Mesenchymal stem cell (in vitro differentiated cells and primary cell): ENCODE results near the gene SUSD3.

Source experiments
- DNase-seq: peaks from one replicate; pipeline ENCODE4 v3.0.0-alpha.2; 2013
- H2AFZ ChIP-seq: one replicate; pipeline ENCODE4 v1.6.1; 2013; ENCODE audit warnings: low read depth, mild to moderate bottlenecking, control low read depth, inconsistent platforms, low read length, moderate library complexity
- H2AK5ac ChIP-seq: 2 replicates; pipeline ENCODE4 v1.6.1; 2013; ENCODE audit warnings: low read length, moderate library complexity, mild to moderate bottlenecking, inconsistent platforms; ENCODE audit not compliant: severe bottlenecking
- H2BK120ac ChIP-seq: one replicate; pipeline ENCODE4 v1.6.1; 2013; ENCODE audit warnings: low read depth, mild to moderate bottlenecking, inconsistent platforms, low read length, moderate library complexity
- H2BK12ac ChIP-seq, 2 experiments: one replicate each; pipeline ENCODE4 v1.6.1; 2013; ENCODE audit warnings: inconsistent platforms in 2 of 2, low read length in 2 of 2, mild to moderate bottlenecking in 2 of 2, moderate library complexity in 2 of 2, control low read depth in 1 of 2
- H2BK15ac ChIP-seq: one replicate; pipeline ENCODE4 v1.6.1; 2013; ENCODE audit warnings: mild to moderate bottlenecking, low read depth, inconsistent platforms; ENCODE audit not compliant: poor library complexity, severe bottlenecking
- H2BK5ac ChIP-seq: 2 replicates; pipeline ENCODE4 v1.6.1; 2013; ENCODE audit warnings: low read depth, mild to moderate bottlenecking, low read length, control low read depth, inconsistent platforms; ENCODE audit not compliant: poor library complexity, severe bottlenecking
- H3K14ac ChIP-seq, 2 experiments: one replicate each; pipeline ENCODE4 v1.6.1; 2013; ENCODE audit warnings: inconsistent platforms in 2 of 2, low read length in 2 of 2, control low read depth in 1 of 2, mild to moderate bottlenecking in 1 of 2, moderate library complexity in 1 of 2
- H3K18ac ChIP-seq, 2 experiments: one replicate each; pipeline ENCODE4 v1.6.1; 2013; ENCODE audit warnings: inconsistent platforms in 2 of 2, low read length in 2 of 2, control low read depth in 1 of 2, low read depth in 1 of 2, mild to moderate bottlenecking in 1 of 2
- H3K23ac ChIP-seq, 2 experiments: one replicate each; pipeline ENCODE4 v1.6.1; 2013; ENCODE audit warnings: inconsistent platforms in 2 of 2, low read length in 2 of 2, mild to moderate bottlenecking in 2 of 2, moderate library complexity in 2 of 2, control low read depth in 1 of 2
- H3K27ac ChIP-seq: 2 replicates; pipeline ENCODE4 v1.5.1; 2013; ENCODE audit warnings: mild to moderate bottlenecking, moderate library complexity, low read length, control low read depth, inconsistent platforms; ENCODE audit not compliant: poor library complexity, severe bottlenecking
- H3K27me3 ChIP-seq, 2 experiments: 2 replicates each; pipeline versions ENCODE4 v1.6.1 to v1.7.0; 2013; ENCODE audit warnings: low read length in 2 of 2, mild to moderate bottlenecking in 2 of 2, moderate library complexity in 2 of 2, control low read depth in 1 of 2, inconsistent platforms in 1 of 2; ENCODE audit not compliant: control insufficient read depth in 1 of 2, insufficient read depth in 1 of 2
- H3K36me3 ChIP-seq, 2 experiments: 2 replicates each; pipeline versions ENCODE4 v1.6.1 to v1.7.0; 2013; ENCODE audit warnings: low read length in 2 of 2, control low read depth in 1 of 2, inconsistent platforms in 1 of 2, low read depth in 1 of 2, mild to moderate bottlenecking in 1 of 2; ENCODE audit not compliant: insufficient read depth in 2 of 2, control insufficient read depth in 1 of 2
- H3K4ac ChIP-seq, 2 experiments: one replicate each; pipeline ENCODE4 v1.6.1; 2013; ENCODE audit warnings: inconsistent platforms in 2 of 2, low read length in 2 of 2, mild to moderate bottlenecking in 2 of 2, moderate library complexity in 2 of 2, control low read depth in 1 of 2, low read depth in 1 of 2
- H3K4me1 ChIP-seq: 2 replicates; pipeline ENCODE4 v1.6.1; 2013; ENCODE audit warnings: low read depth, low read length, control low read depth; ENCODE audit not compliant: control insufficient read depth, insufficient read depth
- H3K4me2 ChIP-seq: 2 replicates; pipeline ENCODE4 v1.6.1; 2013; ENCODE audit warnings: low read length, mild to moderate bottlenecking, inconsistent platforms; ENCODE audit not compliant: poor library complexity, severe bottlenecking
- H3K4me3 ChIP-seq, 2 experiments: 2 replicates each; pipeline versions ENCODE4 v1.5.1 to v1.7.0; 2013; ENCODE audit warnings: low read length in 2 of 2, mild to moderate bottlenecking in 2 of 2, control low read depth in 1 of 2, low read depth in 1 of 2; ENCODE audit not compliant: insufficient read depth in 1 of 2
- H3K79me1 ChIP-seq: replicated peaks from 2 replicates; pipeline ENCODE4 v1.6.1; 2013; ENCODE audit warnings: mild to moderate bottlenecking, control low read depth, low read length, inconsistent platforms; ENCODE audit not compliant: poor library complexity, severe bottlenecking
- H3K9ac ChIP-seq: 2 replicates; pipeline ENCODE4 v1.7.0; 2013; ENCODE audit warnings: mild to moderate bottlenecking, low read length, moderate library complexity
- H3K9me3 ChIP-seq: 2 replicates; pipeline ENCODE4 v1.7.0; 2013; ENCODE audit warnings: mild to moderate bottlenecking, low read length; ENCODE audit not compliant: control insufficient read depth
- H4K8ac ChIP-seq: one replicate; pipeline ENCODE4 v1.6.1; 2013; ENCODE audit warnings: inconsistent platforms, mild to moderate bottlenecking, low read length, moderate library complexity
- H4K91ac ChIP-seq: one replicate; pipeline ENCODE4 v1.6.1; 2013; ENCODE audit warnings: mild to moderate bottlenecking, low read length, inconsistent platforms
- WGBS: methylation state at CpG from one replicate; pipeline ENCODE4 v1.1.7; 2013; ENCODE audit warnings: mixed read lengths; 5-methylcytosine and 5-hydroxymethylcytosine counted together

Gene SUSD3

GRCh38 chr9:93091453-93092081 is 33.1 kb downstream of the SUSD3 start:
- Histone ChIP-seq H3K27ac (peak overlapping the region; percentile 4), H3K27me3 (no peaks in the 10 kb centered on the region), H3K4me2 (no peak overlapping the region), H3K4me1 (peaks cover 23% of the 10 kb centered on the region), H2BK5ac (no peak overlapping the region), H2BK12ac (no peak overlapping the region), H4K91ac (no peak overlapping the region), H3K4me3 (peak overlapping the region in 1 of 2 experiments; percentile 4), H3K9me3 (peaks cover 29% of the 10 kb centered on the region), H3K4ac (no peak overlapping the region), H3K36me3 (no peaks in the 10 kb centered on the region), H3K14ac (no peak overlapping the region), H2AK5ac (no peak overlapping the region), H2BK15ac (no peak overlapping the region), H2BK120ac (no peak overlapping the region), H2AFZ (no peak overlapping the region), H3K18ac (no peak overlapping the region), H3K9ac (peak overlapping the region; percentile 38), H4K8ac (no peak overlapping the region), H3K79me1 (no peaks in the 10 kb centered on the region), H3K23ac (no peak overlapping the region)
- DNase-seq, result peak; percentile 86
- WGBS, result 67% methylated on average over 2 of the region's 3 CpGs

GRCh38 chr9:93092251-93092991 is 33.9 kb downstream of the SUSD3 start:
- Histone ChIP-seq H2BK120ac (no peak overlapping the region), H3K27ac (peak overlapping the region; percentile 4), H3K23ac (no peak overlapping the region), H3K4ac (peak overlapping the region in 1 of 2 experiments; percentile 35), H2BK12ac (peak overlapping the region in 1 of 2 experiments; percentile 6), H4K91ac (peak overlapping the region; percentile 77), H3K79me1 (no peaks in the 10 kb centered on the region), H3K4me3 (no peak overlapping the region), H2BK5ac (no peak overlapping the region), H3K18ac (peak overlapping the region in 1 of 2 experiments; percentile 37), H3K4me2 (no peak overlapping the region), H3K27me3 (no peaks in the 10 kb centered on the region), H2AK5ac (no peak overlapping the region), H3K14ac (peak overlapping the region in 1 of 2 experiments; percentile 95), H3K36me3 (no peaks in the 10 kb centered on the region), H3K4me1 (peaks cover 31% of the 10 kb centered on the region), H3K9ac (peak overlapping the region; percentile 38), H4K8ac (no peak overlapping the region), H2BK15ac (peak overlapping the region; percentile 73), H2AFZ (no peak overlapping the region), H3K9me3 (peaks cover 29% of the 10 kb centered on the region)
- no peak for DNase-seq
- 94% methylated on average over 6 of the region's 7 CpGs for WGBS

- 83% methylated on average over 11 of the region's 11 CpGs for WGBS
- Histone ChIP-seq H3K18ac (peak overlapping the region in 1 of 2 experiments; percentile 44), H3K4me3 (no peak overlapping the region), H2BK15ac (no peak overlapping the region), H3K4me1 (peaks cover 39% of the 10 kb centered on the region), H3K23ac (no peak overlapping the region), H2AFZ (no peak overlapping the region), H4K8ac (peak overlapping the region; percentile 27), H3K36me3 (no peaks in the 10 kb centered on the region), H3K27me3 (no peaks in the 10 kb centered on the region), H2BK12ac (peak overlapping the region; percentile 18 to 43), H3K4ac (no peak overlapping the region), H2AK5ac (no peak overlapping the region), H3K9me3 (peaks cover 29% of the 10 kb centered on the region), H4K91ac (peak overlapping the region; percentile 52), H3K27ac (no peak overlapping the region), H2BK5ac (no peak overlapping the region), H3K4me2 (no peak overlapping the region), H2BK120ac (peak overlapping the region; percentile 21), H3K79me1 (no peaks in the 10 kb centered on the region), H3K9ac (no peak overlapping the region), H3K14ac (no peak overlapping the region)
- no peak for DNase-seq
Measured at GRCh38 chr9:93093127-93093876, 34.8 kb downstream of the SUSD3 start.
